HG02852 (cell line): Measurements from ENCODE around the gene KLK5.
A peak's percentile ranks its signal among the peaks of the same experiment; 100 is the strongest.
"Not testable (repeated sequence)": the region's sequence is repeated elsewhere in the genome, so short reads cannot be mapped to it uniquely, and the experiment has no call there.

Source experiments
- ATAC-seq: cut with Tn5 transposase; IDR thresholded peaks from one replicate; pipeline ENCODE4 v1.9.1; 2021; ENCODE audit warnings: mild to moderate bottlenecking, moderate library complexity; ENCODE audit not compliant: unreplicated experiment

The KLK5 gene

GRCh38 chr19:50924586-50924985, 28.3 kb downstream of the KLK5 start:
- ATAC-seq = no peak

DNA sequence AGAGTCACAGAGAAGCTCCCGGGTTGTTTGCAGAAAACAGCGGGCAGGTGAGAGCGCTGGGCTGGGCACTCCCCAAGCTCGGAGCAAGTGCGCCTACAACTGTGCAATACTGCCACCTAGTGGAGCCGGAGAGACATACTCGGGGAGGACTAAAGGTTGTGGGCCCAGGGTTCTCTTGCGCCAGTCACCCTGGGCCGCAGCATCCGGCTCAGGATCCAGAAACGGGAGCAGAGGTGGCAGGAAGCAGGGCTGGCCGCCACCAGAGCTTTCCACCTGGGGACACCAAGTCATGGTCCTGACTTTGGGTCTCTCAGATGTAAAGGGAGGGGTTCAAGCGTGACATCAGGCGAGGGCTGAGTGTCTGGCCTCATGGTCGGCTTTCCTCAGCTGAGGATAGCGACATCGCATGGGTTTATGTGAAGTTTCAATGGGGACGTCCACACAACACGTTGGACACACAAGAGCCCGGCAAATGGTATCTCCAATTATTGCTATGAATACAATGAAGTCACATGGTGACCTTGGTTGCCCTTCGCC, 30.5 kb downstream of the KLK5 start:
- ATAC-seq = no peak

GRCh38 chr19:50921426-50922316, 31.2 kb downstream of the KLK5 start:
- no peak for ATAC-seq

GRCh38 chr19:50916069-50916468, 36.8 kb downstream of the KLK5 start:
- ATAC-seq = no peak

GRCh38 chr19:50912727-50913716, 39.8 kb downstream of the KLK5 start:
- ATAC-seq = no peak

GRCh38 chr19:50912102-50912599, 40.7 kb downstream of the KLK5 start:
- no peak for ATAC-seq

- no peak for ATAC-seq
Measured at GRCh38 chr19:50911206-50912101, 41.4 kb downstream of the KLK5 start, which contains the start of gene KLK4. KLK4 (minus strand) TSS chr19:50911395; CDS start chr19:50910738, 657 bp downstream.

DNA sequence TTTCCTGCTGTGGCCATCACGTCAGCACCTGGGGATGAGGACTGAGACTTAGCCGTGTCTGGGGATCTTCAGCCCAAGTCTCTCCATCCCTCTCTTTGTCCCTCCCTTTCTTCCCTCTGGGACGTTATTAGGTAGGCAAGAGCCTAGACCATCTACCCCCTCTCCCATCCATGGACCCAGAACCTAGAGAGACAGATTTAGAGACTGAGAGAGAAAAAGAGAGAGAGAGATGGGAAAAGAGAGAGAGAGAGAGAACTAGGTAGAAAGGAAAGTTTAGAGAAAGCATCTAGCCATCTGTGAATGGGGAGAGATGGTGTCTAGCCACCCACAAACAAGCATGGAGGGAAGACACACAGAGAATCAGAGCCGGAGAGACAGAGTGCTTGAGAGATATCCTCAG, 42.1 kb downstream of the KLK5 start:
- no peak for ATAC-seq

GRCh38 chr19:50909240-50910070, 43.4 kb downstream of the KLK5 start:
- no peak for ATAC-seq

DNA sequence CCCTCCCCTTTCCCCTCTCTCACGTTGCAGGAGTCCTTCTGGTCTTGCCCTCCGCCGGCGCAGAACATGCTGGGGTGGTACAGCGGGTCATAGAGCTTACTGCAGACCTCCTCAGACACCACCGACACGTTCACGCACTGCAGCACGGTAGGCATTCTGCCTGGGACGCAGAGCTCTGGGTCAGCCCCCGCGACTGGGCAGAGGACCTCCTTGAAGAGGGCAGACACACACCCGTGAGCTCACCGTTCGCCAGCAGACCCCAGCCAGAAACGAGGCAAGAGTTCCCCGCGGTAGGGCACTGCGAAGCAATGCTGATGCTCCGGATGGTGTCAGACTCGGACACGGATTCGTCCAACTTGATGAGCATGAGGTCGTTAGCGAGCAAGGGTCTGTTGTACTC, 44.5 kb downstream of the KLK5 start:
- no peak for ATAC-seq

GRCh38 chr19:50906217-50906616, 46.6 kb downstream of the KLK5 start:
- ATAC-seq = no peak

DNA sequence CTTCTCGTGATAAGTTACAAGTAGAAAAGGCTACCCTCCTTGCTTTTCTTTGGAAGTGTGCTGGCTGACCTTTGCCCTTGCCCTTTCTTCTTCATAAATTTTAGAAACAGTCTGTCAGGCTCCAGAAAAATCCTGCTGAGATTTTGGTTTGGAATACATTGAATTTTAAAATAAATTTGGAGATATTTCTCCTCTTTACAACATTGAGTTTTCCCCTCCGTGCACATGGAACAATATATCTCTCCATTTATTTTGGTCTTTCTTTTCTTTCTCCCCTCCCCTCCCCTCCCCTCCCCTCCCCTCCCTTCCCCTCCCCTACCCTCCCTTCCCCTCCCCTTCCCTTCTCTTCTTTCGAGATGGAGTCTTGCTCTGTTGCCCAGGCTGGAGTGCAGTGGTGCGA, 50.2 kb downstream of the KLK5 start:
- no peak for ATAC-seq

GRCh38 chr19:50899569-50899968, 53.3 kb downstream of the KLK5 start:
- ATAC-seq = no peak

- no peak for ATAC-seq
Measured at GRCh38 chr19:50898018-50898417, 54.8 kb downstream of the KLK5 start.

- no peak for ATAC-seq
Measured at GRCh38 chr19:50897612-50898011, 55.2 kb downstream of the KLK5 start.

GRCh38 chr19:50897191-50897607, 55.6 kb downstream of the KLK5 start:
- ATAC-seq = peak; percentile 17

GRCh38 chr19:50896591-50897190, 56.1 kb downstream of the KLK5 start:
- peak; percentile 95 for ATAC-seq

DNA sequence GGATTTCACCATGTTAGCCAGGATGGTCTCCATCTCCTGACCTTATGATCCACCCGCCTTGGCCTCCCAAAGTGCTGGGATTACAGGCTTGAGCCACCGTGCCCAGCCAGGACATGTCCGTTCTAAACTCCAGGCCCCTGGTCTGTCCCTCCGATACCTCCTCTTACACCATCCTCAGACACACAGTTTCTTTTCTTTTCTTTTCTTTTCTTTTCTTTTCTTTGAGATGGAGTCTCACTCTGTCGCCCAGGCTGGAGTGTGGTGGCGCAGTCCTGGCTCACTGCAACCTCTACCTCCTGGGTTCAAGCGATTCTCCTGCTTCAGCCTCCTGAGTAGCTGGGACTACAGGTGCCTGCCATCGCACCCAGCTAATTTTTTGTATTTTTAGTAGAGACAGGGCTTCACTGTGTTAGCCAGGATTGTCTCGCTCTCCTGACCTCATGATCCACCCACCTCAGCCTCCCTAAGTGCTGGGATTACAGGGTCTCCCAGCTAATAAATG, 56.7 kb downstream of the KLK5 start:
- ATAC-seq = not testable (repeated sequence)
